ENCODE results near the gene FANCB. TPM values are rescaled to one million over a fixed set of nuclear protein-coding genes. Genes with fewer than 3 reads are reported as not detected.
A peak's percentile ranks its signal among the peaks of the same experiment; 100 is the strongest.

The FANCB gene
- total RNA-seq, 2 donors from 2014 or later, result 1.2 to 4.3 TPM

DNA sequence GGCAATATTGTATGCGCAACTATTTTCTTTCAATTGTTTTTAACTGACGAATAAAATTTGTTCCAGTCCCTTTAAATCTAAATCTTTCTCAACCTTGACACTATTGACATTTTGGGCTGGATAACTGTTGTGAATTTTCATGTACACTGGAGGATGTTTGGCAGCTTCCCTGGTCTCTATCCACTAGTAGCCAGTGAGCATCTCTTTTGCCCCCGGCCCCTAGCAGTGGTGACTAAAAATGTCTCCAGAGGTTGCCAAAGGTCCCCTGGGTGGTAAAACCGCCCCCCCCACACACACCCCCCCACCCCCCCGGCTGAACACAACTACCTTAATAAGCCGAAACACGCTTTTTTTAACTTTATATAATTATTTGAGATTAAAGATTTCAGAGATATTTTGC, 514 bp downstream of the FANCB start:
- Histone ChIP-seq H3K27ac (no peak overlapping the region), H3K9ac (ENCODE audit: low read depth in 2 of 2, low read length in 2 of 2) (peak overlapping the region in 1 of 2 donors; percentile 62), H3K4me1 (no peaks in the 10 kb centered on the region), H3K36me3 (no peaks in the 10 kb centered on the region), H3K4me3 (peak overlapping the region; percentile 40), H3K27me3 (no peaks in the 10 kb centered on the region), H3K9me3 (no peaks in the 10 kb centered on the region)
- no peak for DNase-seq
- intact Hi-C loops (cut with DNase I), result no loop called here
- TF ChIP-seq CTCF (IDR thresholded peaks at IDR 0.05), result no peak

DNA sequence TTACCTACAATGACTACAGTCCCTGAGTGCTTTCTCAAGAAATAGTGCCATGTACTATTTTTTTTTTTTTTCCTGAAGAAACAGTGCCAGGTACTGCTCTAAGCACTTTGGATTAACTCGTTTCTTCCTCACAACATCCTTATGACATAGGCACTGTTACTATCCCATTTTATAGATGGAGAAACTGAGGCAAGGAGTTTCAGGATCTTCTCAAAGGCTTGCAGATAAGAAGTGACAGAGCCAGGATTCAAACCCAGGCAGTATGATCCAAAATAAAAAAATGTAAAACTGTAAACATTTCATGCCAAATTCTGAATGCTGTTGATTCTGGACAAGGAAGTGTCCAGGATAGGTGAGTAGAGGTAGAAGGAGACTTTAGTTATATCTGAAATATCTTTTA, 1.1 kb downstream of the FANCB start:
- TF ChIP-seq CTCF (IDR thresholded peaks at IDR 0.05), result no peak
- H3K27me3 ChIP-seq, result no peaks in the 10 kb centered on the region
- intact Hi-C loops (cut with DNase I), result no loop called here
- no peak for DNase-seq
- H3K9ac ChIP-seq (ENCODE audit: low read depth in 2 of 2, low read length in 2 of 2), result no peak overlapping the region
- no peak overlapping the region for H3K4me3 ChIP-seq
- no peaks in the 10 kb centered on the region for H3K4me1 ChIP-seq
- no peaks in the 10 kb centered on the region for H3K36me3 ChIP-seq
- no peak overlapping the region for H3K27ac ChIP-seq
- H3K9me3 ChIP-seq, result no peaks in the 10 kb centered on the region

GRCh38 chrX:14865201-14865600, 7.7 kb downstream of the FANCB start:
- TF ChIP-seq CTCF (IDR thresholded peaks at IDR 0.05), result no peak

DNA sequence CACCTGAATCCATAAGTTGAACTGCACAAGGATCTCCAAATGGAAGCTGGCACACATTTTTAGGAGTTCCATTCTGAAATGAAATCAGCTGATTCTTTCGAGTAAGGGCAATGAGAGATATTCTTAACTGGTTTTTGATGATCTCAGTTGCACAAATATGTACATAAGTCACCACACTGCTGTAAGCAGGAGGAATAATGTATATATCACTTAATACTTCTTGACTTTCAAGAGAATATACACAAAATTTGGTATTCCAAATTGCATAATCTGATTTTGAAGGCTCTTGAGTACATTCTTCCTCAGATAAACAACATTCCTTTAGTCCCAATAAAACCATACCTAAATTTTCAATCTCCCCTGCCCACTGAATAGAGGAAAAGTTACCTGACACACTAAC, 8.2 kb downstream of the FANCB start:
- no peaks in the 10 kb centered on the region for H3K9me3 ChIP-seq
- DNase-seq, result no peak
- H3K9ac ChIP-seq (ENCODE audit: low read depth in 2 of 2, low read length in 2 of 2), result no peak overlapping the region
- no peaks in the 10 kb centered on the region for H3K36me3 ChIP-seq
- intact Hi-C loops (cut with DNase I), result no loop called here
- H3K4me3 ChIP-seq, result no peak overlapping the region
- no peaks in the 10 kb centered on the region for H3K4me1 ChIP-seq
- TF ChIP-seq CTCF (IDR thresholded peaks at IDR 0.05), result no peak
- no peaks in the 10 kb centered on the region for H3K27me3 ChIP-seq
- H3K27ac ChIP-seq, result no peak overlapping the region

More at GRCh38 chrX:14865201-14865600, 7.7 kb downstream of the FANCB start:
- Histone ChIP-seq H3K4me1 (no peaks in the 10 kb centered on the region), H3K27ac (no peak overlapping the region), H3K9me3 (no peaks in the 10 kb centered on the region), H3K9ac (ENCODE audit: low read depth in 2 of 2, low read length in 2 of 2) (no peak overlapping the region), H3K27me3 (no peaks in the 10 kb centered on the region), H3K4me3 (no peak overlapping the region), H3K36me3 (no peaks in the 10 kb centered on the region)
- no peak for DNase-seq
- intact Hi-C loops (cut with DNase I), result no loop called here

DNA sequence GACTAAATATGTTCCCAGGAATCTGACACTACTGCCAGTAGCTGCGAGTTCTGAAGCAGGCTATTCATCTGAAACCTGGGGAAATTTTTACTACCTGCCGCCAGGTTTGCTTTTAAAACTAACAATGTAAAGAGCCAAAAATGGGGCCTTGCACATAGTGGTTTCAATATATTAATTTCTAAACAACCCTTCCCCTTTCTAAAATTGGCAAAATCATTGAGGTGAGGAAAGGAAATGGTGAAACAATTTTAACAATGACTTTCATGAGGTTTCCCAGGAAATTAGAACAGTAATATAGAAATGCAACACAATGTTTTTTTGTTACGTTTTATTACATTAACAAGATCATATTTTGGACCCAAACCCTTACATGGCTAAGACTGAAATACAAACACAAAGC, 21.3 kb downstream of the FANCB start:
- TF ChIP-seq CTCF (IDR thresholded peaks at IDR 0.05), result no peak
- H3K9me3 ChIP-seq, result no peaks in the 10 kb centered on the region
- H3K27ac ChIP-seq, result no peak overlapping the region
- H3K27me3 ChIP-seq, result no peaks in the 10 kb centered on the region
- H3K9ac ChIP-seq (ENCODE audit: low read depth in 2 of 2, low read length in 2 of 2), result no peak overlapping the region
- no peak for DNase-seq
- no peaks in the 10 kb centered on the region for H3K36me3 ChIP-seq
- intact Hi-C loops (cut with DNase I), result no loop called here
- H3K4me3 ChIP-seq, result no peak overlapping the region
- no peaks in the 10 kb centered on the region for H3K4me1 ChIP-seq

- Histone ChIP-seq H3K4me1 (no peaks in the 10 kb centered on the region), H3K4me3 (no peak overlapping the region), H3K27ac (no peak overlapping the region), H3K9me3 (no peaks in the 10 kb centered on the region), H3K36me3 (no peaks in the 10 kb centered on the region), H3K27me3 (no peaks in the 10 kb centered on the region), H3K9ac (ENCODE audit: low read depth in 2 of 2, low read length in 2 of 2) (no peak overlapping the region)
- intact Hi-C loops (cut with DNase I), result no loop called here
- TF ChIP-seq CTCF (IDR thresholded peaks at IDR 0.05), result no peak
- DNase-seq, result no peak
These were observed 29.2 kb downstream of the FANCB start for GRCh38 chrX:14843666-14844065.
